GM18907 (cell line): Measurements from ENCODE around the gene ASAP3.

Experiments used
- ATAC-seq: cut with Tn5 transposase; IDR thresholded peaks from one replicate; pipeline ENCODE4 v1.9.1; 2021; ENCODE audit warnings: mild to moderate bottlenecking, moderate library complexity; ENCODE audit not compliant: unreplicated experiment

The ASAP3 gene

DNA sequence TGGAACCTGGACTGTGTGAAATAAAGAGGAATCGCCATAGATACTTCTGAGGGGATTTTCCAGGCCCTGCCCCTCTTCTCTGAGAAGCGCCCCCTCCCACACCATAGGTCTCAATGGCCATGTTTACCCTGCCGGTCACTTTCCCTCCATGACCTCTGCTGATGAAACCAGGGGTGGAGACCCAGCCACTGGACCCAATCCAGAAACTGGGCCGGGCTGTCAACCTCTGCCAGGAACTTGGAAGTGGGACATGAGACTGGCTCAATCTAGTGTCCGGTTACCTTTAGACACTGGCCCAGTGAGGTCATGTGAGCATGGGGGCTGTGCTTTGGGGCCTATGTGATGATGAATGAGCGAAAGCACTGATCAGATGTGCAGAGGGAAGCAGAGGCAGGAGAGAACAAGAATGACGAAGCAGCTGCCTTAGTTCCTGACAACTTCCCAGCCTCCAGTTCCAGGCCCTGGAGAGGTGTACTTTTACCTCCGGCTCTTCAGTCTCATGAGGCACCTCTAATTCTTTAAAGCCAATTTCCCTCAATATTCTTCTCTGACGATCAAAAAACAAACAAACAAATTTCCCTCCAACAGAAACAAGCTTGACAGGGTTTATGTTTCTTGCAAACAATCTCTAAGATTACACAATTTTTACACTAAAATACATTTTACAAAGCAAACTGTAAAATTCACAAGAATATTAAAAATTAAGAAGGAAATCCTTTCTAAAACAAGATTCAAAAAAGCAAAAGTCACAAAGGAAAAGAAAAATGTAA lies 4.9 kb downstream of the ASAP3 start:
- no peak for ATAC-seq

DNA sequence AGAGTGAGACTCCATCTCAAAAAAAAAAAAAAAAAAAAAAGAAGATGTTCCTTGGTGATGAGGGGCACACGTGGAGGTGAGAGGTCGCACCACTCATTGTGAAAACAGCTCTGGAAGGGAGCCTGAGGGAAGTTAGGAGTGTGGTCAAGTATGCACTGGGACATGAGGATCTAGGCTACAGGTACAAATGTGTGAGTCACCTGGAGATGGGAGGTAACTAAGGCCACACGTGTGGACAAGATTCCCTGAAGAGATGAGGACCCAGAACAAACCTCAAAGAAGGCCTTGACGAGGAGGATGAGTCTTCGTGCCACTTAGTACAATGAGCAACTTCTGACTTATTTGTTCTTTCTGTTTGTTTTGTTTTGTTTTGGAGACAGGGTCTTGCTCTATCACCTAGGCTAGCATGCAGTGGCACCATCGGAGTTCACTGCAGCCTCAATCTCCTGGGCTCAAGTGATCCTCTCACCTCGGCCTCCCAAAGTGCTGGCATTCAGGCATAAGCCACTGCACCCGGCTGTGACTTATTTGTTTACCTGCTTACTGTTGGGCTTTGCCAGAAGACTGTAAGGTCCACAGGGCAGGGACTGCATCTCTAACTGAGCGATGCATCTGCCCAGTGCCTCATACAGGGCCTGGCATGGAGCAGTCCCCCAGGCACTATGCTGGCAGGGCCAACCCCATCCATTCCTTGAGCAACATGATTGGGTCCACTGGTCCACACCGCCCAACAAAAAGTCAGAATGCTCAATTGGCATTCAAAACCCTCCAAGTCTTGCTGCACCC lies 6.4 kb downstream of the ASAP3 start:
- no peak for ATAC-seq

DNA sequence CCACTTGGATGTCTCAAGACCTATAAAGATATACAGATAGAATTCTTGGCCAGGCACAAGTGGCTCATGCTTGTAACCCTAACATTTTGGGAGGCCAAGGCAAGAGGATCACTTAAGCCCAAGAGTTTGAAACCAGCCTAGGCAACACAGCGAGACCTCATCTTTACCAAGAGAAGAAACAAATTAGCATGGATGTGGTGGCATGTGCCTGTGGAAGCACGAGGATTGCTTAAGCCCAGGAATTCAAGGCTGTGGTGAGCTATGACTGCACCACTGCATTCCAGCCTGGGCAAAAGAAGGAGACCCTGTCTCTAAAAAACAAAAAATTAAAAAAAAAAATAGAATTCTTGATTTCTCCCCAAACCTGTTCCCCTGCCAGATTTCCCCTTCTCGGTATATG lies 8.3 kb downstream of the ASAP3 start:
- ATAC-seq: no peak

DNA sequence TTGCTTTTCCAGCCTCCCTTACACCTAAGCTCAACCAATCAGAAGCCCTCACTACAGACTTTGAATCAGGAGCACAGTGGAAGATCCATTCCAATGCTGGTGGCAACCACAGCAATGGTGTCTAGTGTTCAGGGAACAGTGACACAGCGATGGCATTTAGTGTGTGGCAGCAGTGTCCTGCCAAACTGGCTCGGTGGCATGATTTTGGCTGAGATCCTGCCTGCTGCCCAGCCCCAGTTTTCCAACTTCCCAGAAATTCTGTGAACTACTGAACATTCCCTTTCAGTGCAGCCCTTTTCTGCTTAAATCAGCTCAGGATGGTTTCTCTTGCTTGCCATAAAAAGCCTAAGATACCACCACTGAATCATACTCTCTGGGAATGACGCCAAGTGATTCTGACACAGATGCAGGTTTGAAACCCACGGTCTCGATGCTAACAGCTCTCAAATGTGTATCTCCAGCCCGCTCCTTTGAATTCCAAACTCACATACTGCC lies 8.8 kb downstream of the ASAP3 start:
- no peak for ATAC-seq

DNA sequence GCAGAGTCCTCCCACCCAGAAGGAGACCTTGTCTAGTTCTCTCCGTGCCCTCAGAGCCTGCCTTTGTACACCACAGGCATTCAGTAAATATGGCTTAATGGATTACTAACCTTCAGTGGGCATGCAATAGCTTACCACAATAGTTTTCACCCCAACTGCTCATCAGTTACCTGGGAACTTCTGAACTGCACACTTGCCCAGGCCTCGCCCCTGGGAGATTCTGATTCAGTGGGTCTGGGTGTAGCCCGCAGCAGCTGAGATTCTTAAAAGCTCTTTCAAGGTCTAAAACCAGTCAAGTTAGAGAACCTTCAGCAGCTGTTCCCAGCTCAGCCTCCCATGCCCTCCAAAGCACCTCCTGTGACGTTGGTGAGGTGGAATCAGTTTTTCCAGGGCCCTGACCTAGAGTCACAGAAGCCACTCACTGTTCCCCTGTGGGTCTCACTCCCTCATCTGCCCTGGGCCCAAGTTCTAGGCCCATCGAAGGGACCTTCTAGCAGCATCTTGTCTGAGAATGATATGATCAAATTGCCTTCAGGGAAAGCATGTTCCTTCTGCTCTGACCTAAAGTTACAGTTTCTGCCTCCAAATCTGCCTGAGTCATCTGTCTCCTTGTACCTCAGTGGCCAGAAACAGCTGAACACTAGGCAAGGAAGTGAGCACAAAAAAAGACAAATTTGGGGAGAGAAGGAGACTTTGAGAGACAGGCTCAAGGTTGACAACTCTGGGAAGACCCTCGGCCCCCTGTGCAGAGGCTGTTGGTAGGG lies 10.8 kb downstream of the ASAP3 start:
- ATAC-seq: no peak

DNA sequence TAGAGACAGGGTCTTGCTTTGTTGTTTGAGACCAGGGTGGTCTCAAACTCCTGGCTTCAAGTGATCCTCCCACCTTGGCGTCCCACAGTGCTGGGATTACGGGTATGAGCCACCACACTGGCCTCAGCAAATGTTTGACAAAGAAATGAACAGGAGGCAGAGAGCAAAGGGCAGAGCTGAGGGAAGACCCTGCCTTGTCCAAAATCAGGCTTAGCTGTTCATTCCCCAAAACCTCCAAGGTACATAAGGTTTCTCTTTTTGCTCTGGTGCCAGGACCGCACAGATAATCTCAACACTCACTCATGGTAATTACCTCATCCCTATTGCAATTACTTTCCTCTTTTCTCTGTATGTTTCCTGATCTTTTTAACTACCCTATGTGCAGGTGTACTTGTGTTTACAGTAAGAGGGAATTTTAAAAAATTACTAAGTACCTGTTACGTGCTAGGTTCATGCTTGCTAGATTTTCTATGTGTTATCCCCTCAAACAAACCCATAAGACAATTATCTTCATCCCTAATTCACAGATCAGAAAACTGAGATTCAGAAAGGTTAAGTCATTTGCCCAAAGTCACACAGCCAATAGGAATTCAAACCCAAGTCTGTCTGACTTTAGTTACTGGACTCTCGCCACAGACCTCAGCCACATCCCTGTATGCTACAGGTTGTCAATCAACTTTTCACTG lies 11.5 kb downstream of the ASAP3 start:
- ATAC-seq: no peak

DNA sequence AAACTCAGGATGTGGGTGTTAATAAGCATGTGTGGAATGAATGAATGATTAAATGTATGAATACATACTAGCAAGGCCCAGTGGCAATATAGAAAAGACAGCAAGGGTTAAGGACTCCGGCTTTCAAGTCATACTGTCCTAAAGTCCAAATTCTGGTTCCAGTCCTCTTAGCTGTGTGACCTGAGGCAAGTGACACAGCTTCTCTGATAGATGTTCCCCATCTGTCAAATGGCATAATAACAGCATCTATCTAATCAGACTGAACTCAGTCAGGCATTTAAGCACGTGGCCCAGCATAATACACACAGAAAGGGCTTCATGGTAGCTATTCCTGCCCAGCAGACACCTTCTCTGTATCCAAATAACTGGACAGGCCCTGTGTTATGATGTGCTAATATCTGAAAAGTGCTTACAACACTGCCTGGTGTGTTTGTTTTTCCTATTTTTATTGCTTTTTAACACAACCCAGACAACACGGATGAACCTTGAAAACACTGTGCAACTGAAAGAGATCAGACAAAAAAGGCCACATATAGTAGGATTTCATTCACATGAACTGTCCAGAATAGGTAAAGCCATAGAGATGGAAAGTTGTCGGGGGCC lies 12.4 kb downstream of the ASAP3 start:
- ATAC-seq: no peak

DNA sequence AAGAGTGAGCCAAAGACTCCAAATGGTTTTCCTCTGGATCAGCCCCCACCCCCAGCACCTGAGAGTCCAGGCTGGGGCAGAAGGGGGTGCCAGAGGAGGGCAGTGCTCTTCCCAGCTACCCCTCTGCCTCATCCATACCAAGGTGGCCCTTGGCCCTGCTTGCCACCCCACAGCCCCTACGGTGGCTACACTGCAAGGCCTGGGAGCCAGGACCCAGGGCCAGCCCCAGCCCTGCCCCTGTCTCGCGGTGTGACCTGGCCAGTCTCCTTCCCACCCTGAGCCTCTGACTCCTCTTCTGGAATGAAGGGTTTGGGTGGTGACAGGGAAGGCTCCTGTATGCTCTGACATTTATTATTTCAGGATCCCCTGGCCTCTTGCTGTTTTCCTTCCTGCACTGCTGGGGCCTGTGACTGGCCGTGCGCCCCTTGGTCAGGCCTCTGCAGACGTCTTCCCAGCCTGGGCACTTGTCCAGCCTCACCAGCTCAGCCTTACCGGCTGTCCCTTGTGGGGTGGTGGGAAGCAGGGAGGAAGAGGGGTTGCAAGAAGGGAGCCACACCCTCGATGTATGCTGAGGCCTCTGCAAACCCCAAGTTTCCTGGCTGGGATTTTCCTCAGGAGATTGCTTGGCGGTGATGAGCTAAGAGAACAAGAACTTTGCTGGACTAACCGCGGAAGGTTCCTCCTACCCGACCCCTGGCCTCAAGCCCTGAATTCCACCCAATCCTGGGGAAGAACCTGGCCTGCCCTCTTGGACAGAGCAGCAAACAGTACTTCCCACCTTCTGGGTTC lies 13.5 kb downstream of the ASAP3 start:
- ATAC-seq: no peak

DNA sequence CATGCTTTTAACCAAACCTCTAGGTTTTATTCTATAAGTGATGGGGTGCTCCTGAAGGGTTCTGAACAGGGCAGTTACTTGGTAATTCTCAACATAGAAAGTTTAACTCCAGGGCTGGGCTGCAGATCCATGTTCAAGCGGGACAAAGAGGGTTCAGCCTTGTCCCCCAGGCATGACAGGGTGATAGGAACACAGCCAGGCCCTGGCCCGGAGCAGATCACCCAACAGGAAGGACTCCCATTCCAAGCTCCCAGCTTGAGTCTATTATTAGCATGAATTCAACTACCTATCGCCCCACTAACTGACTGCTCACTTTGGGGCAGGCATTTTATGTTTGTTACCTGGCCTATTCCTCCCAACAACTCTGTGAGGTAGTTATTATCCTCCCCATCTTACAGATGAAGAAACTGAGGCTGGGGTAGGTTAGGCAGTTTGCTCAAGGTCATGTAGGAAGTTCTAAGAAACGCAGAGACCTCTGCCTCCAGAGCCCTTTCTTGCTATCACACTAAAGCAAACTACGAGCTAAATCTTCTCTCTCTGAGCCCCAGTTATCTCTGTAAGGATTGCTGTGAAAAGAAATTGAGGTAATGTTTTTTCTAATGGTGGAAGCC lies 14.5 kb downstream of the ASAP3 start:
- no peak for ATAC-seq

DNA sequence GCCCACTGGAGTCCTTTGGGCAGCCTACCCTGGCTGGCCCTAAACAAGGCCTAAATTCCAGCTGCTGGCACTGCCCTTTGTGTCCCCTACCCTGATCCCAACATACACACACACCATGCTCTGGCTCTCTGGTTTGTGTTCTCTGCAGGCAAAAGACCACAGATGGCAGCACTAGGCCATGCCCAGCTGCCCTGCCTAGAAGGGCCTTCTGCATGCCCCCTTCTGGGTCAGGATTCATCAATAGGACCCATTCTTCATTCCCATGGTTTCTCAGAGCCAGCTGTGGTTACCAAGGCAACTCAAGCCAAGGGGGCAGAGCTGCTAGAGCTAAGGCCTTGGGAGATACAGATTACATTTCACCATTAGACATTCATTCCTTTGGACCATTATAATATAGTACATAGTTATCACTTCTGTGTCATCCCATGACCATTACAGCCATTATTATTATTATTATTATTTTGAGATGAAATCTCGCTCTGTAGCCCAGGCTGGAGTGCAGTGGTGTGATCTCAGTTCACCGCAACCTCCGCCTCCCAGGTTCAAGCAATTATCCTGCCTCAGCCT lies 17.5 kb downstream of the ASAP3 start:
- no peak for ATAC-seq

DNA sequence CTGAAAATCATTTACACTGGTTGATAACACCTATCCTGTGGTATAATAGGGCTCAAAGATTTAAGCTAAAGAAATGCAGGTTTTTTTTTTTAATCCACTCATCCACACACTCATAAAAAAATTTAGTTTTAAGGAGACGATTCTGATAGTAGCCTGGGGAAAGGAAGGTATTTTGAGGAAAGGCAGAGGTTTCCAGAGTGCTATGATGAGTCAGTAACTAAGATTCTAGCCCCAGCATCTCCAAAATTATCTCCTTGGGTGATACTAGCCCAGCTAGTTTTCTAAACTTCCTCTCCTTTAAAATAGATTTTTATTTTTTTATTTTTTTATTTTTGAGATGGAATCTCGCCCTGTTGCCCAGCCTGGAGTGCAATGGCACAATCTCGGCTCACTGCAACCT lies 20.7 kb downstream of the ASAP3 start:
- ATAC-seq: no peak

DNA sequence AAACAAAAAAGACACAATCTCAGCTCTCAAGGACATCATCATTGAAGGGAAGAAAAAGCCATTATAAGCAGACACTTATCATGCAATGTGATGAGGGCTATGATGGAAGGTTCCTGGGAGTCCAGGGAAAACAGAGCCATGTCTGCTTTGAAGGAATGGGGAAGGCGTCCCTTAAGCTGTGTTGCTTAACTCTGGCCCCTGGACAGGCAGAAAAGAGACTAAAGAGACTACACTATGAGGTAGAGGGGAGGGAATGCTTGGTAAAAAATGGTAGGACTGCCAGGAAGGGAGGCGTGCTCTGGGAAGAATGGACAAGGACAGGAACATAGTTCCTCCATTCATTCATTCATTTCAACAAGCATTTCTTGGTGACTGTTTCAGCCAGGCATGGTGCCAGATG lies 21.2 kb downstream of the ASAP3 start:
- no peak for ATAC-seq

DNA sequence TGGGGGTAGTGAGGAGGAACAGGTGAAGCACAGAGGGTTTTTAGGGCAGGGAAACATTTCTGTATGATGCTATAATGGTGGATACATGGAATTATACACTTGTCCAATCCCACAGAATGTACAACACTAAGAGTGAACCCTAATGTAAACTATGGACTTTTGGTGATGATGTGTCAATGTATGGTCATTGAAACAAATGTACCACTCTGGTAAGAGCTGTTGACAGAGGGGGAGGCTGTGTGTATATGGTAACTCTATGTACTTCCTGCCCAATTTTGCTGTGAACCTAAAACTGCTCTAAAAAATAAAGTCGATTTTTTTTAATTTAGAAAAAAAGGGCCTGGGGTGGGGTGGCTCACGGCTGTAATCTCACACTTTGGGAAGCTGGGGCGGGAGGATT lies 22.9 kb downstream of the ASAP3 start:
- no peak for ATAC-seq

DNA sequence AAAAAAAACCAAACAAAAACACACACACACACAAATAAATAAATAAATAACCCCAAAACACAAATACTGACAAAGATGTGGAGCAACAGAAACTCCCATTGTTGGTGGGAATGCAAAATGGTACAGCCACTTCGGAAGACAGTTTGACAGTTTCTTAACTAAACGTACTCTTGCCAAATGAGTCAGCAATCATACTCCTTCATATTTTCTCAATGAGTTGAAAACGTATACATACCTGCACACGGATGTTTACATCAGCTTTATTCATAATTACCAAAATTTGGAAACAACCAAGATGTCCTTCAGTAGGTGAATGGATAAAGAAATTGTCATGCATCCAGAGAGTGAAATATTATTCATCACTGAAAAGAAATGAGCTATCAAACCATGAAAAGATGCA lies 23.5 kb downstream of the ASAP3 start:
- ATAC-seq: no peak

DNA sequence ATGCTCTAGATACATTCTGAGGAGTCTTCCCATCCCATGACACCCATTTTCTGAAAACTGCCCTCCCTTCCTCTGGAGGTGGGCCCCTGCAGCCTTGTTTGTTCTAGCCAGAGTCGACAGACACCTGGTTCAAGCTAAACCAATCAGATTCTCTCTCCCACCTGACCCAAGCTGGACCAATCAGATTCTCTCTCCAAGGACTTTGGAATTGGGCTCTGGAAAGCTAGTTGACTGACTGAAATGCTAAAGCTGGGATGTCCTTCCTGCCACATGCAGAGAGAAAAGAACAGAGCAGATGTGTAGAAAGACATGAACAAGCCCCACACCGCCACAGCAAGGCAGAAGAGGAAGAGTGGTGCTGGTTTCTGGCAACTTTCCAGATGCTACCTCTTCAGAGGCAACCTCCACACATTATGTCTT lies 24.6 kb downstream of the ASAP3 start:
- no peak for ATAC-seq

DNA sequence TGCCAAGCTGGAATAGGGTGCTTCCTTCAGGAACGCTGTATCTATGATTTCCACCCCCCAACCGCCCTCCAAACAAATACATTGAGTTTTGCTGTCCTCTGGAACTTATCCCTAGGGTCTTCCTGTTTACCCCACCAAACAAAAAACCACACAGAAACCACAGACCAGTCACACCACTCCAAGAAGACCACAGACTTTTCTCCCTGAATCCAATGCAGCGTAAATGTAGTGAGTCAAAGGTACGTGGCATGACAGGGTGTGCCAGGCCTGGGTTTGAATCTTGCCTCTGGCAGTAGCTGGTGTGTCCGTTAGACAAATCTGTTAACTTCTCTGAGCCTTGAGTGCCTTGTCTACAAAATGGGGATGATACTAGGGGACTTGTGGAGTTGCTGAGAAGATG lies 27.8 kb downstream of the ASAP3 start:
- ATAC-seq: no peak

DNA sequence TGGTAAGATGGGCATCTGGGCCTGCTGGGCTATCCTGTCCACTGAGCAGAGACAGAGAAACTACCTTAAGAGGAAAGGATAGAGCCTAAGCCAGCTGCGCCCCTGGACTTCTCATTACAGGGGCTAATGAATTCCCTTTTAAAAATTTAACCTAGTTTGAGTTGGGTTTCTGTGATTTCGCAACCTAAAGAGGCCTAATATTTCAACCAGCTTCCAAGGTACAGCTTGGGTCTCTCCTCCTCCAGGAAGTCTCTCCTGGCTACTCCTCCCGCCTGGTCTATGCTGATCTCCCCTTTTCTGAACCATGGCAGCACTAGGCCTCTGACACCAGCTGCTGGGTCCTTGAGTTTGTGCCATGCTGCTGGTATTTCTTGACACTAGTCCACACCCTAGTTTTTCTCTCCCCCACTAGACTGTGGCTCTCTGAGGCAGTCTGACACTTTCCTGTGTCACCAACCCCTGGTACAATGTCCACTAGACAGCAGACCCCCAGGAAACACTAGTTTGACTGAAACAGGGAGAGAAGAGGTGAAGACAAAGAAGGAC lies 30.5 kb downstream of the ASAP3 start:
- no peak for ATAC-seq

DNA sequence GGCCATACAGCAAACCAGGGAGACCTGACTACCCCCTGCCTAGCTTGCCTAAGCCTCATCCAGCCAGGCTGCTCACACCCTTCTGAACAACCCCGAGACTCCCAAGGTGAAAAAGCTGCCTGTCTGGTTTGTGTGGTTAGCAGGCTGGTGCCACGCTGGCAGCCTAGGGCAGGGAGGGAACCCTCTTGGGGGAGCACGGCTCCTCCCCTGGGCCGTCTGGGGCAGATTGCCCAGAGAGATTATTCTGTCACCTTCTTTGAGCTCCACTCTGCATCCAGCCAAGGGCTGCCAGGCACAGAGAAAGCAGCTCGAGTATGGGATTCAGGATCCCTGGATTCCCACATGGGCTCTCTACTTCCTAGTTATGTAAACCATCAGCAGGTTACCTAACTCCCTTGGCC lies 32.0 kb downstream of the ASAP3 start:
- no peak for ATAC-seq

DNA sequence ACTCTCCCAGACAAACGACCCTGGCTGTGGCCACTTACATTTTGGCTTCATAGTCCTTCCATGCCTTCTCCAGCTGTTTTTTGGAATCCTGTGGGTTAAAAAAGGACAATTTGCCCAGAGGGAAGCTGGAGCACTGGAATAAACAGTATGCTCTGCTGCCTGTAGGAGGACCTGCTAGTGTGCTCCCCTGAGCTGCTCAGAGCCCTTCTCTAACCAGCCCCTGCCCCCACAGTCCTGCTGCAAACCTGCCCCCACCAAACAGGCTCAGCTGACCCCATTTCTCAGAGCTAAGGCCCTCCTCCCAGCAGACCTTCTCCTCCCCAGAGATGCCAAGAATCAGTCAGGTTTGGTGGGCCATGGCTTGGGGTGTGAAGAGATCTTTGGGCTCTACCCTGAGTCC lies 32.5 kb downstream of the ASAP3 start:
- ATAC-seq: no peak
